HG02763 (cell line): ENCODE data around the gene PNLIPRP3.

Source experiments
- ATAC-seq: cut with Tn5 transposase; IDR thresholded peaks from one replicate; pipeline ENCODE4 v1.9.1; 2021; ENCODE audit warnings: mild to moderate bottlenecking, moderate library complexity; ENCODE audit not compliant: unreplicated experiment

The PNLIPRP3 gene

DNA sequence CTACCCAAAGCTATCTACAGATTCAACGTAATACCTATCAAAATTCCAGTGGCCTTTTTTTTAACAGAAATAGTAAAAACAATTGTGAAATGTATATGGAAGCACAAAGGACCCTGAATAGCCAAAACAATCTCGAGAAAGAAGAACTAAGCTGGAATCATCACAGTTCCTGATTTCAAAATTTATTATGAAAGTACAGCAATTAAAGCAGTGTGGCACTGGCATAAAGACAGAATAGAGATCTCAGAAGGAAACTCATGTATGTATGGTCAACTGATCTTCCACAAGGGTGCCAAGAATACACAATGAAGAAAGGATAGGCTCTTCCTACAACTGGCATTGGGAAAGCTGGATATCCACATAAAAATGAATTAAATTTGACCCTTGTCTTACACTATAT is 23.2 kb downstream of the PNLIPRP3 start:
- ATAC-seq: no peak

DNA sequence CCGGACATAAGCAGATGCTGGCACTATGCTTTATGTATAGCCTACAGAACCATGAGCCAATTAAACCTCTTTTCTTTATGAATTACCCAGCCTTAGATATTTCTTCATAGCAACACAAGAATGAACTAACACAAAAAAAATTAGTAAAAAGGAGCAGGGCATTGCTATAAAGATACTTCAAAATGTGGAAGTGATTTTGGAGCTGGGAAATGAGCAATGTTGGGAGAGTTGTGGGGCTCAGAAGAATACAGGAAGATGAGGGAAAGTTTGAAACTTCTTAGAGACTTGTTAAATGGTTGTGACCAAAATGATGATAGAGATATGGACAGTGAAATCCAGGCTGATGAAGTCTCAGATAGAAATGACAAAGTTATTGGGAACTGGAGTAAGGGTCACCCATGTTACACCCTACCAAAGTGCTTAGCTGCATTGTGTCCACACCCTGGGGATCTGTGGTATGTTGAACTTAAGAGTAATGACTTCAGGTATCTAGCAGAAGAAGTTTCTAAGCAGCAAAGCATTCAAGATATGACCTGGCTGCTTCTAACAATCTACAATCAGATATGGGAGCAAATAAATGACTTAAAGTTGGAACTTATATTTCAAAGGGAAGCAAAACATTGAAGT is 24.2 kb downstream of the PNLIPRP3 start:
- ATAC-seq: no peak

DNA sequence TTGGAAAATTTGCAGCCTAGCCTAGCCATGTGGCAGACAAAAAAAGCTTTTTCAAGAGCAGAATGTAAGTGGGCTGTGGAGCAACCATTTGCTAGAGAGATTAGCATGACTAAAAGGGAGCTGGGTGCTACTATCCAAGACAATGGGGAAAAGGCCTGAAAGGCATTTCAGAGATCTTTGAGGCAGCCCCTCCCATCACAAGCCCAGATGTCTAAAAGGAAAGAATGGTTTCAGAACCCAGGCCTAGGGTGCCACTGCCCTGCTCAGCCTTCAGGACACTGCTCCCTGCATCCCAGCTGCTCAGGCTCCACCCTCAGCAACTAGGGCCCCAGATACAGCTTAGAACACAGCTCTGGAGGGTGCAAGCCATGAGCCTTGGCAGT is 24.7 kb downstream of the PNLIPRP3 start:
- no peak for ATAC-seq

DNA sequence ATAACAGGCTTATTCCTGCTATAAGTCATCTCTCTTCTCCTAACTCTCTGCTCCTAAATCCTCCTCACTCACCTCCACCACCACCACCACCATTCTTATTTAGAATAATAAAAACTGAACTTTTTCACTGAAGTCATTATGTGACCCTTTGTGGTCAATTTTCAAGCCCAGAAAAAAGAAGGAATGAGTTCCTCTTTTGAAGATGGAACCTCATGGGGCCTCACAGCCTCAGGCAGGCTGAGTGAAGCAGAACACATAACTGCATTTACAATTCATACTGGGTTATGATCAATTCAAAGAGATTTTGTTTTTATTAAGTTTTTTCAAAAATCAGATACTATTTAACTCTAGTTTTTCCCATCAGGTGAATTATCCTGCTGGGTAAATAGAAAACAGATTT is 29.8 kb downstream of the PNLIPRP3 start:
- no peak for ATAC-seq

DNA sequence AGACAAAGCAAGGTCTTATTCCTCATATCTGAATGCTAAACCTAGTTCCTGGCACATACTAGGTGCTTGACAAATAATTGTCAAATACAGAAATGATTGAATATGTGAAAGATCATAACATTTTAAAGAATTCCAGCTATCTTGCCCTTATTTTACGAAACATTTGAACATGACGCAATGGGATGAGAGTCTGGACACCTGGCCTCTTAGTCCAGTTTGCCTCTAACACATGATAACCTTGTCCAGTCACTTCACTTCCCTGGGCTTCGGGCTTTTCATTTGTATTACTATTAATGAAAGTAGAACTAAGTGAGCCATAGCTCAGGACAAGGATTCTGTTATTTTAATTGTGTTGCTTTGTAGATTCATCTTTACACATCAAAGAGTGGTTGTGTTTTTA is 32.6 kb downstream of the PNLIPRP3 start:
- no peak for ATAC-seq

DNA sequence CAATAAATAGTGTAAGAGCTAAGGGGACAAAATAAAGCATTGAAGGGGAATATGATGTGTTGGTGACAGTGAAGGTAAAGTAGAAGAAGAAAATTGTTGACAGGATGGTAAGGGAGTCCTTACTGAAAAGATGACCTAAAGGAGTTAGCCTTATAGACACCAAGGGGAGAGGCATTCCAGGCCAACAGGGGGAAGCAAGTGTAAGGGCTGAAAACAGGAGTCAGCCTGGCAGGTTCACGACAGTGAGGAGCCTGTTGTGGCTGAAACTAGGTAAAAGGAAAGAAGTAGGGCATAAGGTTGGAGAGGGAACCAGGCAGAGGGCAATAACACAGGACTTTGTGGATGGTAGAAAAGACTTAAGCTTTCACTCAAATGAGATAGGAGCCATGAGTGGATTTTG is 34.0 kb downstream of the PNLIPRP3 start:
- ATAC-seq: no peak

DNA sequence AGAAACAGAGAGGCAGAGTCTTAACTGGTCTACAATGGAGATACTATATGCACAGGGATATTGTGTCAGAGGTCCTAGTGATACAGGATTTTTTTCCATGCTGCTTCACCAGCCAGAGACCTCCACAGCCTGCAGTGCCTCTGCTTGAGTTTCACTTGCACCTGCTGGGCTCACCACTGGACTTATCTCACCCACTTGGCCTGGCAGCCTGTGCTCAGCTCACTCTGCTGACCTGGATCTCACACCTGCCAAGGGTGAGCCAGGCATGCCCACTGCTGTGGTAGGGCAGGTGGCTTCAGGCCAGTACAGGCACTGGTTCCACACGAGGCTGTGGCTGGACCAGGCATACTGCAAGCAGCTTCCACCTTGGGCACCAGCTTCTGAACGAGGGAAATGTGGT is 36.6 kb downstream of the PNLIPRP3 start:
- no peak for ATAC-seq

DNA sequence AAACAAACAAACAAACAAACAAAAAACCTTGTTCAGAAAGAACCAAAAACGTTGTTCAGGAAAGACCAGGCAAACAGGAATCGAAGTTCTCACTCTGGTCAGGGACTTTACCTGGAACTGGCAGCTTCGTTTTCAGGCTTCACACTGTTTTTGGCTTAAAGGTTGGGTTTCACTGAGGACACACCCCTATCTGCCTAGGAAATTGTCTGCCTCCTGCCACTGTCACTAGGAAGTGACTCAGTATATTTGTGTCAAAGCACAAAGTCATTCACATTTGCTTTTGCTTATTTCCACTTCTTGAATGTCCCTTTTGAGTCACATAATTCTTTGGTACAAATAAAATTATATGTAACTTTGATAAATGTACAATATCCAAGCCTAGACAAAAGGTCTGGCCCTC is 37.9 kb downstream of the PNLIPRP3 start:
- no peak for ATAC-seq

DNA sequence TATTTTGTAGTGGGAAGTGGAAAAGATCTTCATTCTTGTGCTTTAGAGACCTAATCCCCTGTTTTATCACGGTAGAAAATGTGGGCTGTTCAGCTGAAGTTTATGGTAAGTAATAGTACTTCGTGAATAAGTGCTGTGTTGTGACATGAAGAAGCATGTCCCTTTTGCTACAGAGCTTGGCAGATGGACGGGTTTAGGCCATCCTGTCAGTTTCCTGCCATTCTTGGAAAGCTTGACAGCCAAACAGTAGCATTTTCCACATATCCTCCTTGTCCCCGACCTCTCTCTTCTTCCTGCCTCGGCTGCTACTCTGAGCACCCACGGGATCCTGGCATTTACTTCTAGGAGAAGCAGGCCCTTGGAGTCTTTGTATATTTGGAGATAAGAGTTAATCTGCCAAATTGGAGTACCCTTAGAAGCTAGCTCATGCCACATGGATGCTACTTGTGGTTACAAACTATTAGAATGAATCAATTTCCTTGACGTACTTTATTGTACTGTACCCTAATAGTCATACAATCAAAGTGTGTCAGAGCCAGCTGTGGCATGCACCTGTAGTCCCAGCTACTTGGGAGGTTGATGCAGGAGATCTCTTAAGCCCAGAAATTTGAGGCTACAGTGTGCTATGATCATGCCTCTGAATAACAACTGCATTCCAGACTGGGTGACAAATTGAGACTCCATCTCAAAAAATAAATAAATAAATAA is 39.2 kb downstream of the PNLIPRP3 start:
- no peak for ATAC-seq

DNA sequence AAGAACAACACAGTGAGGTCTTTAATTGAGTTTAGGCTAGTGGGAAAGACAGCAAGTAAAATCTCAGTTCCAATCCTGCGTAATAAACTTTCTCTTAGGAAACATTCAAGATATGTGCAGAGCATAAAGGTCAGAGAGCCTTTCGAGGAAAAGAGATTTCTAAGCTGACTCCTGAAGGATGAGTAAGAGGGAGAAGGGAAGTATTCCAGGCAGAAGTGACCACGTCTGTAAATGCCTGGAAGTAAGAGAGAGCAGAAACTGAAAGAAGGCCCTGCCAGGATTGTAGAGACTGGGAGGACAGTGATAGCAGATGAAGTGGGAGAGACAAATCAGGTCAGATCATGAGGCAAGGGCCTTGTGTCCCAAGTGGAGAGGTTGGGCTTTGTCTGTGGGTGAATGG is 41.8 kb downstream of the PNLIPRP3 start:
- no peak for ATAC-seq

DNA sequence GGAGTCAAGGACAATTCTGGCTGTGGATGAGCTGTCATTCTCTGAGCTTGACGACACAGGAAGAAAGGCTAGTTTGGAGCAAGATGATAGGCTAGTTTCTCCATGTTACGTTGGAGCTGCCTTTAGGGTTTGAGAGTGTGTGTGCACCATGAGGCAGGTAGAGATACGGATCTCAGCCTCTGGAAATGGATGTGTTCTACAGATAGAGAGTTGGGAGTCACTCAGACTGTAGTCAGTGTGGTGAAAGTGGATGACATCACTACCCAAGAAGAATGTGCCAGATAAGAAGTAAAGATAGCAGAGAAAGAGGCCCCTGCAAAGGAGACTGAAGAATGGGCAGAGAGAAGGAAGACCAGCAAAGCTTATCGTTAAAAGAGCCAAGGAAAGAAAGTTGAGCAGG is 42.4 kb downstream of the PNLIPRP3 start:
- ATAC-seq: no peak

DNA sequence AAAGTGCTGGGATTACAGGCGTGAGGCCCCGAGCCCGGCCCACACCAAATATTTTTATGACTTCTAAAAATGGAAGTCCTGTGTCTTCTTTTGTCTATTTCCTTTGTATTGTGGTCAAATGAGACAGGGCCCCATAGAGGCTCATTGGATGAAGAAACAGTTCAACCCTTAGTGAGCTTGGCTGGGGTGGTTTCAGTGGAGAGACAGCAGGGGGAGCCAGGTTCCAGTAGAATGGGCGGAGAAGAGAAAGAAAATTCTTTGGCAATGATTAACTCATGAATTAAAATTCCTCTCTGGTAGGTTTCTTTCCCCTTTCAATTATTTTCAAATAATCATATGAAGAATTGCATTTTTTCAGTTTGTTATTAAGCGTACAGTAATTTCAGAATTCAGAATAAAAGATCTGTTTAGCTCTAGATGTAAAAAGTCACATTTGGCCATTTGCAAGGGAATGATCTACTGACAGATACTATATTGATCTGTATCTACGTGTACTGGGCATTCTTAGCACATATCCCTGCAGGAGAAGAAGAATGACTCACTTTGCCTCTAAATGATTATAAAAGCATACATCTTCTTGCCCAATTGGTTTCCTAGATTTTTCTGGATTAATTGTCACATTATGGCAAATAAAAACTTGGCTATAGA is 43.2 kb downstream of the PNLIPRP3 start:
- ATAC-seq: no peak

DNA sequence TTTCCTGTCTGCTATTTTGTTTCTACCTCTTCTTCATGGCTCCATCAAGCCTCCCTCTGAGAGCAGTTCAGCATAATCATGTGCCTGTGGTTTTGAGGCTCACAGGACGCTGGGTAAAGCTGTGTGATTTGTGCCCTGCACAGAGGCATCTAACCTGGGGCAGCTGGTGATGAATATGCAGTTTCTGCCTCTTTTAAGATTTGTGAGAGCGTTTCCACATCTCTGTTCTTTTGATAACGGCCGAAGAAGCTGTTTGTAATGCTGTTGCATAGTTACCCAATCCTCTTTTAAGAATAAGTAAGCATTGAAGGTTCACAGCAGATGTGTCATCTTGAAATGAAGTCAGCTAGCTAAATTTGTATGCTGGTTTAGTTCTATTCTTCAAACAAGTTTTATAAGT is 45.2 kb downstream of the PNLIPRP3 start:
- no peak for ATAC-seq

DNA sequence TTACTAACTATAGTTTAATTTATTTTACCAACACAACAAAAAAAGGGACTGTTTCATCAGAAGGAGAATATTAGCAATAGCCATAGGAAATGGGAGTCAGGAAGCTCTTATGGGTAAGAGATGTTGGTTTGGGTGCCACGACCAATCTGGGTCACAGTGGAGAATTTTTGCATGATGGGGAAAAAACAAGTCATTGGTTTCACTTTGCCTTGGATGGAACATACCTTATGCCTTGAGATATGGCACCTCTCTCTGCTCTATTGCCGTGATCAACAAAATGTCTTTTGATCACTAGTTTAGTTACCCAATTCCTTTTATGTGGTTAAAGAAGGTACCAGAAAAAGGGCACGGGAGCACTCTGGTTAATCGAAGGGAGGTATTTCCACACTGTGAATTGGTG is 48.2 kb downstream of the PNLIPRP3 start:
- no peak for ATAC-seq

DNA sequence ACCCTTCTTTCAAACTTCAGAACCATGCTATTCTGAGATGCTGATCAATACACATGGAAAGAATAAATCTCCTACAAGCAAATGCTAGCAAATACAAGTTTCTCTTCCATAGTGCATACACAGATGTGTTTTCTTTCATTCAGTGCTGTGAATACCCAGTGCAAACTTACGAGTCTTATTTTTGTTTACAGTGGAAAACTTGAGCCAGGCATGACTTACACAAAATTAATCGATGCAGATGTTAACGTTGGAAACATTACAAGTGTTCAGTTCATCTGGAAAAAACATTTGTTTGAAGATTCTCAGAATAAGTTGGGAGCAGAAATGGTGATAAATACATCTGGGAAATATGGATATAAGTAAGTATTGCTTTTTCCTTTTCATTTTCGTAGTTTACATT is 48.8 kb downstream of the PNLIPRP3 start:
- no peak for ATAC-seq

DNA sequence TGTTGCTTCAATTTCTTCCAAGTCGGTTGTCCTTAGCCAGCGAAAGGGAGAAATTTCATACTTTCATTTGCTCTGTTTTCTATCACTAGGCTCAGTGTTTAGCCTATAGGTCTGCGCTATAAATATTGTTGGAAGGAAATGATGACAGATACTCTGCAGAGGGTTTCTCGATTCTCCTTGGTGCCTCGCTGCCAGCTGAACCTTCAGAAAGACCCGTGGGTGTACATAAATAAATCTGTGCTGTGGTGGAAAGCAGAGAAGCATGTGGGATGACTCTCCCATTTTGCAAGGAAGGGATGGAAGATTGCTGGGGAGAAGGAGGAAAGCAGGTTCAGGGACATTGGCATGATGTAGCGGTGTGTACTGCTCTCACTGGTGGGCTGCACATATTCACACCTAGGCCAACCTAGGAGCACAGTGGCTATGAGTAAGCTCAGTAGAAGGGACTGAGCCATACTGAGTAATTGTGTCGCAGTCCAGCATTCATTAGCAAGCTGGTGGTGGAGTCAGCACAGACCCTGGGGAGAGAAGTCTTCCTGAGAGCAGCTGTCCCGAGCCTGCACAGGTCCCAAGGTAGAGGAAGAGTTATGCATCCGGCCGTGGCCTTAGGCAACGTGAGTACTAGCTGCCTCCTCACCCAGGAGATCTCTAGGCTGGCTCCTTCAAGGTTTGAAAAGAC is 50.5 kb downstream of the PNLIPRP3 start:
- ATAC-seq: no peak

DNA sequence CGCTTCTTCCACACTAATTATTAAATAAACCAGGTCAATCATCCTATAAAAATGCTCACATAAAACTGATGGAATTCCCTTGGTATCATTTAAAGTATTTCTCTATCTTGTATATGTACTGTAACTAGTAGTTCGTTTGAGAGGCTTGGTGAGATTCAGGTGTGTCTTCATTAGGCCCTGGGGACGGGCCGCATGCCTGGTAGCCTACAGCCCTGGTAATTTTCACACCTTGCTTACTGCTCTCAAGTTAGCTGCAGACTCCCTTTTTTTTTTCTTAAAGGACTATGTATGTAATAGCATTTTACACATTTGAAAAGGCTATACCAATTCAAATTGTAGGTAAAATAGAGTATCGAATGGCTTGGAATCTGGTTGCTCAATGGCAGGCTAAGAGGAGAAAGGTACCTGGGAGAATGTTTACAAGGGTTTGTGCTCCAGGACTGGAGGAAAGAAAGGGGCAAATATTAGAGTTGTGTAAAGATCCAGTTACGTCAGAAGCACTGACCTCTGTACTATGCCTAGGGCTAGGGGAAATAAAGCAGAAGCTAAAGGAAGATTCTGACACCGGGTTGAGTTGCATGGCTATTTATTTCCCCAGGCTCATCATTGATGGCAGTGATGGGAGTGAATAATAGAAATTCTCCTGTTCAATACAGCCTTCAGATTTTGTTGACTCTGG is 59.3 kb downstream of the PNLIPRP3 start:
- ATAC-seq: no peak

DNA sequence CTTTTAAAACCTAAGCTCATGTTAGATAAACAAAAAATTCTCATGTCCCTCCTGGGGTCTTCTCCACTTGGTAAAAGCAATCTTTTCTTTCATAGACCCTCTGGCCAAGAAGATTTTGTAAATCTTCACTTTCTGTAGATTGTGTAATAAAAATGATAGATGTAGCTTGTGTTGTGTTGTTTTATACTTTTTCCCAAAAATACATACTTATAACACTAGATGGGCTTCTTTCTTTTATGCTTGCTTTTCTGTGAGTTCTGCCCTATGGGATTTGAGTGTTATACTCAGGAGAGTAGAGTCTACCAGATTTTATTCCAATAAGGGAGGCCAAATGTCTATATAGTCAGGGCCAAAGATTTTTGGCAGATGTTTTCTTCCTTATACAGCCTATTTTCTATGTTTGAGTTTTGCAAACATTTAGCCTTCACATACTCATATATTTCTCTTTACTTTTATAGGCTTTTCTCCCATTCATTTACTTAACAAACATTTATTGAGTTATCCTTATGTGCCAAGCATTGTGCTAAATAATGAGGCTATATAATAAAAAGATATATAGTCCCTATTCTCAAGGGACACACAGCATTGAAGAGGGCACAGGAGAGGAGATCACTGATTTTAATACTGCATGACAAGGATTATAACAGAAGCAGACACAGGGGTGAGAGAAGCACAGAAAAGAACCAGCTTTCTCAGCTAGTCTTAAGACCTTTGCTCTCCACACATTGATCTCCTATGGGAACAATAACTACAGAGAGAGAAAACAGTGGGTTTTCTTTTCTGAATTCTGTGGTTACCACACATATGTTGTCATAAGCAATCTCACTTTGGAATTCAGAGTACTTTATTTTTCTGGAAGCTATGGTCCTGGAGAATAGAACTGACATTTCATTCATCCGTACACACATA is 60.1 kb downstream of the PNLIPRP3 start:
- no peak for ATAC-seq

DNA sequence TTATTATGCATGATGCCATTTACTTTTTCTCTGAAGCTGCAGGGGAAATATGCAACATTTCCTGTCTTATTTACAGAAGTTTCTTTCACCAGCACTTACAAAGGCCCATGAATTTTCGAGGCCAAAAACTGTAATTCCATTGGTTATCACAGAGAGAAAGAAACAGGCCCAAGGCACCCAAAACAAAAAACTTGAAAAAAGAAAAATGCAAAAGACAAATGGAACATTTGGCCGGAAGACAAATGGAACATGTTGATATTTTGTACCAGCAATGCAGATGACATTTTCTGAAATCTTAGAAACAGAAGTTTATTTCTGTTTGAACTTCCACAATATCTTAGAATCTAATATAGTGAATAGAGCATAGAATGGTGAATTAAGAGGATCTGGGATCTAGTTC is 61.8 kb downstream of the PNLIPRP3 start:
- ATAC-seq: no peak

DNA sequence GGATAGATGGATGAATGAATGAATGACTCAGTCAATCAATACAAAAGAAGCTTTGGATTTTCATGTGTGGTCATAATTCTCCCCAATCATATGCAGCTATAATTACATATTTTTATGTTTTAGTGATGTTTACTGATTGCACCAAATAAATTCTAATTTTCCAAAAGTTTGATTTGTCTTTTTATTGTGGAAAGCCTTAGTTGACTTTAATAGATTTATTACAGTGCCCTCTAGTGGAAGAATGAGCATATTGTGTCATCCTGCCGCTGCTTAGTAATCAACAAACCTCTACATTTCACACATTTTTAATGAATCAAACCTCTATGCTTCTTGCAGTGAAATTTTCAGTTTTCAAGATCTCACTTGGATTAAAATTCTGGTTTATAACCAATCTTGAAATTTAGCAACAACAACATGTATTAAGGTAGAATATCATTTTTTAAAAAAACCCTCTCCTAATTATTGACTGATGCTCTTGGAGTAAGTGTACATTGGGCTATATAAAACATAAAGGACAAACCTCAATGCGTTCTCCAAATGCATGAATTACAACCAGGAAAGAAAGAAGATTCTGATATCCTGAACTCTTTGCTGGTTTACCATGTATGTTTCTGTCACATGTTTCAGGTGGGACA is 62.5 kb downstream of the PNLIPRP3 start:
- no peak for ATAC-seq
